K562 (cell line): ENCODE results near the gene YBEY. TPM values are rescaled to one million over a fixed set of nuclear protein-coding genes. Genes with fewer than 3 reads are reported as not detected.
A peak's percentile ranks its signal among the peaks of the same experiment; 100 is the strongest.

Experiments
- ATF1 ChIP-seq, 2 experiments: fragments of 450-650 bp in 1 of 2; IDR thresholded peaks; 2 replicates each; pipeline ENCODE4 v1.6.1; 2016; ENCODE audit warnings: missing compliant biosample characterization in 1 of 2, missing genetic modification characterization in 1 of 2
- BRD4 ChIP-seq: fragments of 200-600 bp; sonication (generic); IDR thresholded peaks from 2 replicates; pipeline ENCODE4 v1.6.1; 2017; ENCODE audit warnings: inconsistent platforms
- FOXK2 ChIP-seq, 2 experiments: fragments of 450-650 bp; IDR thresholded peaks in 1 of 2; conservative IDR thresholded peaks in 1 of 2; 2 replicates each; pipeline ENCODE4 v1.6.1; 2016; ENCODE audit warnings: low read depth in 2 of 2, mild to moderate bottlenecking in 1 of 2
- GMEB1 ChIP-seq: fragments of 250-450 bp; sonication (Bioruptor Pico); IDR thresholded peaks from 2 replicates; pipeline ENCODE4 v1.4.0; 2020; ENCODE audit warnings: mild to moderate bottlenecking
- ILK ChIP-seq: fragments of 450-650 bp; IDR thresholded peaks from 2 replicates; pipeline ENCODE4 v1.6.1; 2016; ENCODE audit warnings: missing genetic modification characterization, low read depth, mild to moderate bottlenecking, missing compliant biosample characterization, moderate library complexity, borderline replicate concordance
- JUNB ChIP-seq: fragments of 450-650 bp; formaldehyde crosslinking; conservative IDR thresholded peaks from 2 replicates; pipeline ENCODE4 v1.4.0; 2020; ENCODE audit warnings: mild to moderate bottlenecking
- KDM1A ChIP-seq, 2 experiments: fragments of 450-650 bp; IDR thresholded peaks; 2 replicates each; pipeline ENCODE4 v1.6.1; 2016; ENCODE audit warnings: mild to moderate bottlenecking in 2 of 2
- KLF6 ChIP-seq: fragments of 250-450 bp; sonication (Bioruptor Pico); IDR thresholded peaks from 2 replicates; pipeline ENCODE4 v1.4.0; 2020; ENCODE audit warnings: mild to moderate bottlenecking, moderate library complexity, borderline replicate concordance
- MAZ ChIP-seq, 2 experiments: fragments of 450-650 bp in 1 of 2; sonication (generic) in 1 of 2; formaldehyde crosslinking; IDR thresholded peaks in 1 of 2; conservative IDR thresholded peaks in 1 of 2; 2 replicates each; pipeline versions ENCODE4 v1.4.0 to v1.5.0; 2020; ENCODE audit warnings: mild to moderate bottlenecking in 1 of 2, missing genetic modification reagents in 1 of 2
- MIER1 ChIP-seq: fragments of 450-650 bp; IDR thresholded peaks from 2 replicates; pipeline ENCODE4 v1.6.1; 2016; ENCODE audit warnings: antibody characterized with exemption, mild to moderate bottlenecking, low read depth
- NFRKB ChIP-seq: fragments of 450-650 bp; IDR thresholded peaks from 2 replicates; pipeline ENCODE4 v1.6.1; 2016; ENCODE audit warnings: low read depth
- RFX1 ChIP-seq: fragments of 450-650 bp; IDR thresholded peaks from 2 replicates; pipeline ENCODE4 v1.6.1; 2016; ENCODE audit warnings: mild to moderate bottlenecking, moderate library complexity
- SMC3 ChIP-seq: conservative IDR thresholded peaks from 2 replicates; pipeline ENCODE4 v1.6.1; 2011; ENCODE audit warnings: low read depth, low read length, improper control_type of control experiment; ENCODE audit not compliant: insufficient read depth
- TCF15 ChIP-seq: fragments of 250-450 bp; sonication (Bioruptor Pico); IDR thresholded peaks from 2 replicates; pipeline ENCODE4 v1.8.0; 2022; ENCODE audit warnings: moderate library complexity, mild to moderate bottlenecking, inconsistent platforms
- TCF7 ChIP-seq: sonication (generic); IDR thresholded peaks from 2 replicates; pipeline ENCODE4 v1.6.1; 2016; ENCODE audit warnings: antibody characterized with exemption, borderline replicate concordance
- UBTF ChIP-seq, 2 experiments: IDR thresholded peaks; 2 replicates each; pipeline ENCODE4 v1.6.1; 2012; ENCODE audit warnings: improper control_type of control experiment in 2 of 2, low read depth in 2 of 2, low read length in 2 of 2, borderline replicate concordance in 1 of 2
- ZFP30 ChIP-seq: fragments of 250-450 bp; sonication (Bioruptor Pico); IDR thresholded peaks from 2 replicates; pipeline ENCODE4 v1.8.0; 2022; ENCODE audit warnings: moderate library complexity, mild to moderate bottlenecking, inconsistent platforms, borderline replicate concordance
- ZNF121 ChIP-seq: sonication (generic); formaldehyde crosslinking; conservative IDR thresholded peaks from 2 replicates; pipeline ENCODE4 v1.8.0; 2022; ENCODE audit warnings: missing genetic modification reagents
- ZNF184 ChIP-seq: sonication (generic); formaldehyde crosslinking; IDR thresholded peaks from 2 replicates; pipeline ENCODE4 v1.5.0; 2020; ENCODE audit warnings: missing genetic modification reagents
- ZNF280B ChIP-seq: fragments of 250-450 bp; sonication (Bioruptor Pico); IDR thresholded peaks from 2 replicates; pipeline ENCODE4 v1.5.1; 2021; ENCODE audit warnings: mild to moderate bottlenecking
- ZNF57 ChIP-seq: fragments of 450-650 bp; formaldehyde crosslinking; IDR thresholded peaks from 2 replicates; pipeline ENCODE4 v1.4.0; 2020; ENCODE audit warnings: mild to moderate bottlenecking, moderate library complexity
- ZNF764 ChIP-seq: fragments of 250-450 bp; sonication (Bioruptor Pico); IDR thresholded peaks from 2 replicates; pipeline ENCODE4 v1.4.0; 2020; ENCODE audit warnings: low read depth, mild to moderate bottlenecking, moderate library complexity
- polyA plus RNA-seq, 8 experiments: library from polyadenylated mRNA; depleted of rRNA in 4 of 8; stranded (reverse) in 5 of 8; unstranded in 3 of 8; fragments of >200 nt; fragmentation: Nextera tagmentation in 2 of 8; fragmentation: Illumina TruSeq in 1 of 8; extraction: Ambion mirVana in 2 of 8; extraction: Trizol in 1 of 8; gene quantifications; 2 replicates each; pipeline versions ENCODE4 v1.2.1 to v1.2.3, GENCODE V29; 2011 to 2014; ENCODE audit warnings: inconsistent platforms in 1 of 8, missing spikeins in 1 of 8
- total RNA-seq, 7 experiments: library from RNA; depleted of rRNA in 6 of 7; stranded (reverse); fragments of >200 nt in 6 of 7; fragmentation: Illumina TruSeq in 2 of 7; extraction: Trizol in 2 of 7; gene quantifications; 2 replicates each; pipeline versions ENCODE4 v1.2.1 to v1.2.3, GENCODE V29; 2011 to 2021; ENCODE audit warnings: low replicate concordance in 1 of 7

The YBEY gene
- total and polyA plus RNA-seq, 9 of the 15 experiments (the other 6 are each of a cell fraction or from before 2014, with no cell fraction given): 6.4 to 28.0 (median 12.4) TPM

- TF ChIP-seq ZFP30 (CRISPR knock-in tag) (no peak), ZNF764 (CRISPR knock-in tag) (no peak), ATF1 (CRISPR knock-in tag; IDR thresholded peaks at IDR 0.05) (0 out of 2 replicates have a peak, but pooled peaks have one; percentile 16), ATF1 (tag; IDR thresholded peaks at IDR 0.05) (peak; percentile 34), KDM1A (IDR thresholded peaks at IDR 0.05) (no peak), ZNF57 (CRISPR knock-in tag) (no peak), UBTF (IDR thresholded peaks at IDR 0.05; ENCODE audit: borderline replicate concordance in 1 of 2, low read depth in 2 of 2, low read length in 2 of 2) (peak; percentile 64 to 87; a peak in 3 of 4 replicates), JUNB (CRISPR knock-in tag) (no peak), BRD4 (no peak), MIER1 (no peak), SMC3 (no peak), KLF6 (CRISPR knock-in tag) (no peak), ZNF184 (CRISPR knock-in tag) (no peak), NFRKB (no peak), FOXK2 (conservative IDR thresholded peaks at IDR 0.05 in 1 of 2, IDR thresholded peaks at IDR 0.05 in 1 of 2; ENCODE audit: low read depth in 2 of 2) (peak; percentile 29 to 67; a peak in 2 of 4 replicates), TCF7 (no peak), MAZ (CRISPR knock-in tag; conservative IDR thresholded peaks at IDR 0.05 in 1 of 2, IDR thresholded peaks at IDR 0.05 in 1 of 2) (peak; percentile 73 to 88; a peak in 3 of 4 replicates), GMEB1 (0 out of 2 replicates have a peak, but pooled peaks have one; percentile 15), TCF15 (CRISPR knock-in tag) (no peak), ZNF121 (CRISPR knock-in tag) (no peak), RFX1 (no peak), ZNF280B (CRISPR knock-in tag) (no peak), ILK (tag) (no peak)
Observed at GRCh38 chr21:46325073-46325912, 39.2 kb downstream of the YBEY start (continued).
